GM21390 (cell line): ENCODE measurements around the gene ACOXL.

ENCODE experiments used
- ATAC-seq: cut with Tn5 transposase; IDR thresholded peaks from one replicate; pipeline ENCODE4 v1.9.1; 2021; ENCODE audit not compliant: unreplicated experiment

The ACOXL gene

GRCh38 chr2:111099402-111099801, 367.0 kb downstream of the ACOXL start:
- no peak for ATAC-seq

- no peak for ATAC-seq
Measured at GRCh38 chr2:111100087-111100764, 367.9 kb downstream of the ACOXL start.

GRCh38 chr2:111100765-111101162, 368.4 kb downstream of the ACOXL start:
- peak; percentile 82 for ATAC-seq

GRCh38 chr2:111101592-111101991, 369.2 kb downstream of the ACOXL start:
- no peak for ATAC-seq

- no peak for ATAC-seq
Measured at GRCh38 chr2:111102216-111102615, 369.8 kb downstream of the ACOXL start.

- ATAC-seq = no peak
Measured at GRCh38 chr2:111105926-111106325, 373.6 kb downstream of the ACOXL start.

GRCh38 chr2:111106706-111107105, 374.3 kb downstream of the ACOXL start:
- no peak for ATAC-seq

GRCh38 chr2:111108745-111109271, 376.4 kb downstream of the ACOXL start:
- ATAC-seq = no peak

- no peak for ATAC-seq
Measured at GRCh38 chr2:111111101-111111755, 378.9 kb downstream of the ACOXL start.

GRCh38 chr2:111113838-111114237, 381.5 kb downstream of the ACOXL start:
- no peak for ATAC-seq

GRCh38 chr2:111116011-111116746, 383.8 kb downstream of the ACOXL start:
- peak; percentile 25 for ATAC-seq

- no peak for ATAC-seq
Measured at GRCh38 chr2:111116843-111117597, 384.6 kb downstream of the ACOXL start.

GRCh38 chr2:111117598-111118480, 385.5 kb downstream of the ACOXL start:
- no peak for ATAC-seq

GRCh38 chr2:111118481-111118980, 386.2 kb downstream of the ACOXL start:
- ATAC-seq = no peak

- no peak for ATAC-seq
Measured at GRCh38 chr2:111118981-111119821, 386.8 kb downstream of the ACOXL start.

GRCh38 chr2:111119822-111120252, 387.5 kb downstream of the ACOXL start:
- no peak for ATAC-seq

GRCh38 chr2:111120253-111121027, 388.1 kb downstream of the ACOXL start, which contains the start of gene BCL2L11:
BCL2L11 (plus strand) TSS chr2:111120914; CDS start chr2:111123746, 2,832 bp downstream.
- peak; percentile 56 for ATAC-seq
